GM19240 (cell line): ENCODE results near the gene RPTOR.
"Not testable (repeated sequence)": the region's sequence is repeated elsewhere in the genome, so short reads cannot be mapped to it uniquely, and the experiment has no call there.

Experiments used
- DNase-seq: peaks from one replicate; pipeline ENCODE4 v3.0.0; 2011; ENCODE audit warnings: low spot score; ENCODE audit not compliant: insufficient read length

RPTOR gene

GRCh38 chr17:80742091-80742490 lies 197.5 kb downstream of the RPTOR start:
- no peak for DNase-seq

- no peak for DNase-seq
Observed at GRCh38 chr17:80742581-80743180, 198.0 kb downstream of the RPTOR start.

- no peak for DNase-seq
Observed at GRCh38 chr17:80743181-80743771, 198.6 kb downstream of the RPTOR start.

DNA sequence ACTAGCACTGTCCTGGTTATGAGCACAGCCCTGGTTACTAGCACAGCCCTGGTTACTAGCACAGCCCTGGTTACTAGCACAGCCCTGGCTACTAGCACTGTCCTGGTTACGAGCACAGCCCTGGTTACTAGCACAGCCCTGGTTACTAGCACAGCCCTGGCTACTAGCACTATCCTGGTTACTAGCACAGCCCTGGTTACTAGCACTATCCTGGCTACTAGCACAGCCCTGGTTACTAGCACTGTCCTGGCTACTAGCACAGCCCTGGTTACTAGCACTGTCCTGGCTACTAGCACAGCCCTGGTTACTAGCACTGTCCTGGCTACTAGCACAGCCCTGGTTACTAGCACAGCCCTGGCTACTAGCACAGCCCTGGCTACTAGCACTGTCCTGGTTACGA lies 199.3 kb downstream of the RPTOR start:
- DNase-seq, result not testable (repeated sequence)

DNA sequence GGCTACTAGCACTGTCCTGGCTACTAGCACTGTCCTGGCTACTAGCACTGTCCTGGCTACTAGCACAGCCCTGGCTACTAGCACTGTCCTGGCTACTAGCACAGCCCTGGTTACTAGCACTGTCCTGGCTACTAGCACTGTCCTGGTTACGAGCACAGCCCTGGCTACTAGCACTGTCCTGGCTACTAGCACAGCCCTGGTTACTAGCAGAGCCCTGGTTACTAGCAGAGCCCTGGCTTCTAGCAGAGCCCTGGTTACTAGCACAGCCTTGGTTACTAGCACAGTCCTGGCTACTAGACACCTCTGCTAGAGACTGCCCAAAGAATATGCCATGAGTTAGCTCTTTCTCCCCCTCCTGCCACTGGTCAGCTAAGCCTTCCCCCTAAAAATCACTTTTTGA lies 200.1 kb downstream of the RPTOR start:
- not testable (repeated sequence) for DNase-seq

DNA sequence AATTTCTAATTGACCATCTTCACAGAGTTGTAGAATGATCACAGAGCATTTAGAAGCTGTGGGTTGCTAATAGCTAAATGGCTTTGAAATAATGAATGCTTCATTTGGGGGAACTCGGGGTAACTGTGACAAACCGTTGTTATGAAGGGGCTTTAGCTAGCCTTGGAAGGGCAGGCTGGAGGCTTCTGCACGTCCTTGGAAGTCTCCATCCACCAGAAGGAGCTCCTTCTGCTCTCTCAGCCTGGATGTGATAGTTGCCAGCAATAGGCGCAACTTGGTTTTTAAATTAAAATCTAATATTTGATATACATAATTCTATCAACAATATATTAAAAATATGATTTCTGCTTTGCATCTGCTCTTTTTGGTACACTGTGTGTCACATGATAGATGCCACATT lies 200.5 kb downstream of the RPTOR start:
- no peak for DNase-seq

GRCh38 chr17:80746262-80746935 lies 201.8 kb downstream of the RPTOR start:
- DNase-seq, result no peak

GRCh38 chr17:80747469-80747868 lies 202.8 kb downstream of the RPTOR start:
- DNase-seq, result no peak

GRCh38 chr17:80749611-80750010 lies 205.0 kb downstream of the RPTOR start:
- no peak for DNase-seq

GRCh38 chr17:80750263-80750662 lies 205.6 kb downstream of the RPTOR start:
- DNase-seq, result no peak

- no peak for DNase-seq
Observed at GRCh38 chr17:80751070-80751945, 206.7 kb downstream of the RPTOR start.

DNA sequence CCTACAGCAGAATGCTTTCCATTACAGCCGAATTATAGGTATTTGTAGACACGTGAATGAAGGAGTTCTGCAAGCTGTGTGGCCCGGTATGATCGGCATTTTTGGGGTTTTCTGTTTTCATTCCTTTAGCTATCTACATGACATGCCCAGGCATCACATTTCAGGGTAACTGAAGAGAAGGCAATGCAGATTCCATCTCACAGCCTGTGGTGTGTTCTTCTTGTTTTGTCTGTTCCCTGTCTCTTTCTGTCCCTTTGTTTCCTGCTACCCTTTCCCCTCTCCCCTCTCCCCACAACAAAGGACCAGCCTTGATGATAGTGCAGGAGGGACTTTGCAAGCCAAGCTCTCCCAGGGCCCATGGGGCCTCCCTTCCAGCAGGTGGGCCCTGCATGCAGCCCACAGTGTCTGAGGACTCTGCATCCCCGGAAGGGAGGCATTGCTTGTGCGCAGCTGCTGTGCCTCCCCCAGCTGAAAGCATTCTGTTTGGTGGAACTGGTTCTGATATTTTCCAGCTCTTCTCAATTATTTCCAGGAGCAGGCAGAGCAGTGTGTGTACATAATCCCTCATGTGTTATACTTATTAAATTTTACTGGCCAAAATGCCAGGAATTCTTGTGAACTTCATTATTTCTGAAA lies 207.4 kb downstream of the RPTOR start:
- no peak for DNase-seq

GRCh38 chr17:80753685-80754345 lies 209.2 kb downstream of the RPTOR start:
- no peak for DNase-seq

DNA sequence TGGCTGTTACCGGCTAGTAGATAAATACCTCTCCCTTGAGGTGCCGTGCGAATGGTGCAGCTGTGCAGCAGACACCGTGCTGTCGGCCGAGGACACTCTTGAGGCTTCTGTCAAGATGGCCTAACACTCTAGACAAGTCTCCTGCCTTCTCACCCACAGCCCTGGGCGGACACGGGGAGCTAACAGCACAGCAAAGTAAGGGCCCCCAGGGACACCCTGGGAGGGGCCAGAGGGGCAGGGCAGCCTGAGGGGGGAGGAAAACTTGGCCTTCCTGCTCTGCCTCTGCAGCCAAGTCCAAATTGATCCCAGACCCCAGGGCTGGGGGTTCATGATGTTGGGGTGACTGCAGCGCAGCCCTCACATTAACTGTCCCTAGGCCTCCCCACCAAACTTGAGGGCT lies 210.2 kb downstream of the RPTOR start:
- DNase-seq, result no peak

GRCh38 chr17:80755650-80756405 lies 211.2 kb downstream of the RPTOR start:
- DNase-seq, result no peak

GRCh38 chr17:80758481-80759376 lies 214.1 kb downstream of the RPTOR start:
- DNase-seq, result no peak

- DNase-seq, result no peak
Observed at GRCh38 chr17:80759377-80759673, 214.7 kb downstream of the RPTOR start.

DNA sequence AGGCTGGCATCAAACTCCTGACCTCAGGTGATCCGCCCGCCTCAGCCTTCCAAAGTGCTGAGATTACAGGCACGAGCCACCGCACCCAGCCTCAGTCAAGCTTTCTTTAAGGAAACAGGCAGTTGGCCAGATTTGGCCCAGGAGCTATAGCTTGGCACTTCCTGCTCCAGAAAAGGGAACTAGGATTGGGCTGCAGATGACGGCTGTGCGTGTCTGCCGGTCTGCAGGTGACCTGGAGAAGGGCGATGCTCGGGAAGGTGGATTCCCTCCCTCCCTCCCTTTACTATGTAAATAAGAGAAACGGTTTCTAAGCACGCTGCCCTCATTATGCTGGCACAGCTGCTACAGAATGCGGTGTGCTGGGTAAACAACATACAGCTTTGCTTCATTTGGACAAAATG lies 215.9 kb downstream of the RPTOR start:
- DNase-seq, result no peak

GRCh38 chr17:80761110-80761871 lies 216.7 kb downstream of the RPTOR start:
- no peak for DNase-seq
